ENCODE measurements around the gene FMNL2. TPM values are rescaled to one million over a fixed set of nuclear protein-coding genes. Genes with fewer than 3 reads are reported as not detected.

FMNL2 gene
- total RNA-seq, 2 donors from 2014 or later: 1.1 to 2.7 TPM

GRCh38 chr2:152459091-152459490 lies 124.1 kb downstream of the FMNL2 start:
- Mint-ChIP-seq H3K36me3 (ENCODE audit: low read depth) (no peaks in the 10 kb centered on the region), H3K9me3 (no peaks in the 10 kb centered on the region), H3K27ac (no peak overlapping the region), H3K27me3 (peaks cover 14% of the 10 kb centered on the region), H3K4me1 (no peaks in the 10 kb centered on the region), H3K4me3 (no peak overlapping the region)
- ATAC-seq (replicated peaks): no peak

GRCh38 chr2:152460567-152460966 lies 125.6 kb downstream of the FMNL2 start:
- H3K27ac Mint-ChIP-seq: no peak overlapping the region
- H3K4me3 Mint-ChIP-seq: no peak overlapping the region
- no peaks in the 10 kb centered on the region for H3K9me3 Mint-ChIP-seq
- no peak for ATAC-seq (replicated peaks)
- H3K36me3 Mint-ChIP-seq (ENCODE audit: low read depth): no peaks in the 10 kb centered on the region
- no peaks in the 10 kb centered on the region for H3K4me1 Mint-ChIP-seq
- H3K27me3 Mint-ChIP-seq: peaks cover 7% of the 10 kb centered on the region

- Mint-ChIP-seq H3K4me3 (no peak overlapping the region), H3K4me1 (no peaks in the 10 kb centered on the region), H3K36me3 (ENCODE audit: low read depth) (no peaks in the 10 kb centered on the region), H3K9me3 (no peaks in the 10 kb centered on the region), H3K27me3 (peaks cover 8% of the 10 kb centered on the region), H3K27ac (no peak overlapping the region)
- no peak for ATAC-seq (replicated peaks)
Observed at GRCh38 chr2:152462120-152462519, 127.1 kb downstream of the FMNL2 start.

GRCh38 chr2:152462779-152463178 lies 127.8 kb downstream of the FMNL2 start:
- Mint-ChIP-seq H3K4me3 (no peak overlapping the region), H3K36me3 (ENCODE audit: low read depth) (no peaks in the 10 kb centered on the region), H3K27me3 (peaks cover 14% of the 10 kb centered on the region), H3K9me3 (no peaks in the 10 kb centered on the region), H3K4me1 (no peaks in the 10 kb centered on the region), H3K27ac (no peak overlapping the region)
- no peak for ATAC-seq (replicated peaks)

GRCh38 chr2:152464851-152465470 lies 130.0 kb downstream of the FMNL2 start:
- no peak overlapping the region for H3K4me3 Mint-ChIP-seq
- no peaks in the 10 kb centered on the region for H3K9me3 Mint-ChIP-seq
- H3K27me3 Mint-ChIP-seq: peaks cover 15% of the 10 kb centered on the region
- H3K36me3 Mint-ChIP-seq (ENCODE audit: low read depth): no peaks in the 10 kb centered on the region
- no peak overlapping the region for H3K27ac Mint-ChIP-seq
- ATAC-seq (replicated peaks): no peak
- H3K4me1 Mint-ChIP-seq: no peaks in the 10 kb centered on the region

DNA sequence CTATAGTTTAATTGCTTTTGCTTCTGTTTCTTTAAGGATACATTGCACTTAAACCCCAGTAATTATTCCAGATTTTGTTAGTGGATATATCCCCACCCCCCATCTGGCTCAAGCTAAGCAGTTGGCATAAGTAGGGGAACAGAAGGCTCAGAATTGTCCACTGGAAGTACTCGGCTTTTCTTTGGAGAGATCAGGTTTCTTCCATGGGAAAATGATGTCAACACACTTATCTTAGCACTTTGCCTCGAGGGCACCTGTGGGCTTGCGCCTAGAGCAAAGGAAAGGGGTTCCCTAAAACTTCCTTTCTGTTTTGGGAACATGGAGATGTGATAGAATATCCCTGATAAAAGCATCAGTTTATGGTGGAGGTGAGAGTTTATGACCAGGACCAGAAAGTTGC lies 130.6 kb downstream of the FMNL2 start:
- H3K27me3 Mint-ChIP-seq: peaks cover 15% of the 10 kb centered on the region
- ATAC-seq (replicated peaks): no peak
- no peak overlapping the region for H3K4me3 Mint-ChIP-seq
- H3K4me1 Mint-ChIP-seq: no peaks in the 10 kb centered on the region
- H3K9me3 Mint-ChIP-seq: no peaks in the 10 kb centered on the region
- H3K27ac Mint-ChIP-seq: no peak overlapping the region
- no peaks in the 10 kb centered on the region for H3K36me3 Mint-ChIP-seq (ENCODE audit: low read depth)

GRCh38 chr2:152466041-152466440 lies 131.1 kb downstream of the FMNL2 start:
- ATAC-seq (replicated peaks): no peak
- H3K27me3 Mint-ChIP-seq: peaks cover 12% of the 10 kb centered on the region
- no peaks in the 10 kb centered on the region for H3K9me3 Mint-ChIP-seq
- H3K4me1 Mint-ChIP-seq: no peaks in the 10 kb centered on the region
- no peak overlapping the region for H3K4me3 Mint-ChIP-seq
- H3K27ac Mint-ChIP-seq: no peak overlapping the region
- no peaks in the 10 kb centered on the region for H3K36me3 Mint-ChIP-seq (ENCODE audit: low read depth)

DNA sequence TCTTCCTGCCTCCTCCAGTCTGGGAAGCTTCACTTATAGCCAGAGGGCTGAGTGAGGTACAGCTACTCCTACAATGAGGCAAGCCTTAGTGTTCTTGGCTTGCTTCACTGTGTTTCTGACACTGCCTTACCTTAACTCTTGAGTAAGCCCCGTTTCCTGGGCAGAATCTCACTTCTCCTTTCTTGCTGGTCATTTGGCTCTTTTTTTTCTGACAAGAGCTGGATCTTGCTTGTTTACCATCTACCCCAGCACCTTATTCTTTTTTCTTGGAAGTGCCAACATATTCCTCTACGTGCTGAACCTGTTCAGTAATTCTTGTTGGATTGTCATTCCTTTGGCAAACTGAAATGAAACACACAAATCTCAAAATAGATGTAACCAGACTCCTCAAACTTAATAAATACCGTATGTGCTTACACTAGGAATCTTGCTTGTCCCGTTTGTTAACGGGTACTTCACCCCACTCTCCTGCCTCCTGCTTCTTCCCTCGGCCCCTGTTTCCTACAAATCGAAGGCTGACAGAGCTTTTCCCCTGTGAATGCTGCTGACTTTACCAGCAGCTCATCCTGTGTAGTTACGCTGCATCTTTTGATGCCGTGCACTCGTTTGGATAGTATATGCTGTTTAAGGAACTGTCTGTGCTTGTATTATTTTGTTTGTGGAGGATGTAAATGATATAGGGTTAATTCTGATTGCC lies 132.2 kb downstream of the FMNL2 start:
- no peaks in the 10 kb centered on the region for H3K9me3 Mint-ChIP-seq
- ATAC-seq (replicated peaks): no peak
- H3K36me3 Mint-ChIP-seq (ENCODE audit: low read depth): no peaks in the 10 kb centered on the region
- no peak overlapping the region for H3K27ac Mint-ChIP-seq
- H3K27me3 Mint-ChIP-seq: peaks cover 11% of the 10 kb centered on the region
- H3K4me3 Mint-ChIP-seq: no peak overlapping the region
- H3K4me1 Mint-ChIP-seq: no peaks in the 10 kb centered on the region

DNA sequence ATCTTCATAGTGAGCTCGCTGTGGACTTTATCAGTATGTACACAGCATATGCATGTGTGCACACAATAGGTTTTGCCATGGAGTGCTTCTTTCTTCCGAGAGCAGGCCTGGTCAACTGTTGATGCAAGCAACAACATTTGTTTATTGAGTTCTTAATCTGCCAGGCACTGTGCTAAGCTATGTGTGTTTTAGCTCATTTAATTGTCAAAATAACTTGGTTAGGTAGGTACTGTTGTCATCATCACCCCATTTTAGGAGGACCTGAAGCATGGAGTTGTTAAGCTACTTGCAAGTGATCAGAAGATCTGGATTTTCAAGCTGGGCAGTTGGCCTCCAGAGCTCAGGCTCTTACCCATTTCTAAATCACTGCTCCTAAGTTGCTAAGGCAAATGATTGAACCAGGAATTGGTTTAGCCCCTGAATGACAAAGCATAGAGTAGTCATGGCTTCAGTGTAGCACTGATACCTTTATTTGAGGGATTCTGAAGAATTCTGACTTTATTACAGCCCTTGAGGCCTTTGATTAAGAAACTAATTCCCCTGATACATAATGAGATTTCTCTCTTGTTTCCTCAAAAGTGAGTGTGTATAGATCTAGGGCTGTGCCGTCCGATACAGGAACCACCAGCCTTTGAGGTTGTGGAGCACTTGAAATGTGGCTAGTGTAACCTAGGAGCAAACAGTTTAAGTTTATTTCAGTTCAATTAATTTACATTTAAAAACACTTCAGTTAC lies 132.9 kb downstream of the FMNL2 start:
- ATAC-seq (replicated peaks): no peak
- H3K9me3 Mint-ChIP-seq: no peaks in the 10 kb centered on the region

GRCh38 chr2:152468899-152469692 lies 134.1 kb downstream of the FMNL2 start:
- H3K4me3 Mint-ChIP-seq: no peak overlapping the region
- peaks cover 8% of the 10 kb centered on the region for H3K27me3 Mint-ChIP-seq
- H3K4me1 Mint-ChIP-seq: no peaks in the 10 kb centered on the region
- no peak overlapping the region for H3K27ac Mint-ChIP-seq
- H3K36me3 Mint-ChIP-seq (ENCODE audit: low read depth): no peaks in the 10 kb centered on the region
- H3K9me3 Mint-ChIP-seq: no peaks in the 10 kb centered on the region
- no peak for ATAC-seq (replicated peaks)

More for the DNA sequence above, 132.9 kb downstream of the FMNL2 start:
- H3K4me1 Mint-ChIP-seq: no peaks in the 10 kb centered on the region
- no peak overlapping the region for H3K4me3 Mint-ChIP-seq
- H3K27ac Mint-ChIP-seq: no peak overlapping the region
- H3K36me3 Mint-ChIP-seq (ENCODE audit: low read depth): no peaks in the 10 kb centered on the region
- peaks cover 11% of the 10 kb centered on the region for H3K27me3 Mint-ChIP-seq

DNA sequence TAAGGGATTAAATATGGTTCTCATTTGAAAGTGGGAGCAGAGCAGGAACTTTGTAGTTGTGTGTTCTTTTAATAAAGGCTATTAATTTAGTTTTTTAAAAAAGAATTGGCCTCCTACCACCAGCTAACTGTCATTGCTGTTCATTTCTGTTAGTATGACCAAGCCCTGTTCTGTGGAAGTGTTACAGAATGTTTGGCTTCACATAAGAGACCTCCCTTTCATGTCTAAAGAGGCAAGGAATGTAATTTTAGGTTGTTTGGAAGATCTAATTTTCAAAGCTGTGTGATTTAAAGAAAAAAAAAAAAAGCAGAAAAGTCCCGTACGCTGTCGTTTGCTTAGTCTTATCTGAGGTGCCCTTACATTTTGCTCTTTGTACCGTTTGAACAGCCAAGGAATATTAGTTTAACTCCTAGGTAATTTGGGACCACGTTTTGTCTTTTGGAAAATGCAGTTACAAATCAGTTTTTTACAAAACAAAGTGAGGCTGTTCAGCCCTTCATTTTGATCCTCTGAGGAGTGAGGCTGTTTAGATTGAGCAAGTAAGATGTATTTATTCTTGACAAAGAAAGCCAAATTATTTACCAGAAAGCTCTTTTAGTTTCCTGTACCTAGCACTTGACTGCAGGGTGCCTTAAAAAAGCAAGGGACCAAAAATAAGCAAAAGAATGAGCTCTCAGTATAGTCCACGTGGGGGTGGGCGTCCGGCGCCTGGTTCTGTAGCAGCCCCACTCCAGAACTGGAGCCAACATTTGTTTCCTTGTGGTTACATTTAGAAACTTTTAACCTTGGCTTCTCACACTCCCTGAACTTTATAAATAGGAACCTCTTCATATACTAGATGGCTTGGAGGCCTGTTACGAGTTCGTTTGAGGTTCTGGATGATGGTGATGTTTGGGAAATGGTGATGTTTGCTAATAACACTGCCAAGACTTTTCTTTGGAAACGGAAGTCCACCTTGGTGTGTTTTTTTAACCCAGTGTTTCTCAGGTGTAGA lies 136.2 kb downstream of the FMNL2 start:
- Mint-ChIP-seq H3K27ac (no peak overlapping the region), H3K4me3 (no peak overlapping the region), H3K27me3 (peaks cover 11% of the 10 kb centered on the region), H3K9me3 (no peaks in the 10 kb centered on the region), H3K4me1 (no peaks in the 10 kb centered on the region), H3K36me3 (ENCODE audit: low read depth) (no peaks in the 10 kb centered on the region)
- no peak for ATAC-seq (replicated peaks)

GRCh38 chr2:152472481-152472887 lies 137.5 kb downstream of the FMNL2 start:
- no peaks in the 10 kb centered on the region for H3K4me1 Mint-ChIP-seq
- no peaks in the 10 kb centered on the region for H3K9me3 Mint-ChIP-seq
- H3K27ac Mint-ChIP-seq: no peak overlapping the region
- H3K36me3 Mint-ChIP-seq (ENCODE audit: low read depth): no peaks in the 10 kb centered on the region
- no peak overlapping the region for H3K4me3 Mint-ChIP-seq
- peaks cover 11% of the 10 kb centered on the region for H3K27me3 Mint-ChIP-seq
- no peak for ATAC-seq (replicated peaks)

DNA sequence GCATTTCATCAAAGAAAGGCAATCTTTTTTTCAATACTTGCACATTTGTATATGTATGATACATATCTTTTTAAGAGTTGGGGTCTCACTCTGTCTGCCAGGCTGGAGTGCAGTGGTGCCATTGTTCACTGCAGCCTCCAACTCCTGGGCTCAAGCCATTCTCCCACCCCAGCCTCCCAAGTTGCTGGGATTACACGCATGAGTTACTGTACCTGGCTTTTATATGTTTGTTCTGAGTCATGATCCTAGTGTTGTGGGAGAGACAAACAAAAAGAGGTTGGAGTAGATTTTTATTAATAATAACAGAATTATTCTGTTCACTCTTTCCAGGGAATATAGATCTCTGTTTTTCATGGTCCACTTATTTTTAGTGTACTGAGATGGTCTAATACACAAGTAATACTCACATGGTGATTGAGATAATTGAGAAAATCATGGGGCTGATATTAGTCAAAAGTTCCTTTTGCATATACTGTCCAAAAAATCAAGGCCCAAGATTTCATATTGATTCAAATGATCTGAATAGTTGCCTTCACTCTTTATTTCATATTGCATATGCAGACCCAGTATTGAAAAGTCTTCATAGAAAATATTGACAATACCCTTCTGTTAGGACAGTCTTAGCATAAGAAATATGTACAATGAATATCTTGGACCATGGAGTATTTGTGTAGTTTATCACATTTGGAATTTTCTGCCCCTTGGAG lies 138.3 kb downstream of the FMNL2 start:
- Mint-ChIP-seq H3K36me3 (ENCODE audit: low read depth) (no peaks in the 10 kb centered on the region), H3K4me3 (no peak overlapping the region), H3K27ac (no peak overlapping the region), H3K4me1 (no peaks in the 10 kb centered on the region), H3K9me3 (no peaks in the 10 kb centered on the region), H3K27me3 (peaks cover 8% of the 10 kb centered on the region)
- ATAC-seq (replicated peaks): no peak
